Activated CD8-positive, alpha-beta memory T cell treated with anti-CD3 and anti-CD28 coated beads for 4 hours (primary cell): ENCODE results near the gene VAV1.
"Not testable (repeated sequence)": the region's sequence is repeated elsewhere in the genome, so short reads cannot be mapped to it uniquely, and the experiment has no call there.

Experiments
- DNase-seq, 2 donors: peaks; one replicate each; pipeline ENCODE4 v3.0.0-alpha.2; 2020; ENCODE audit warnings: low read depth in 2 of 2

The VAV1 gene

GRCh38 chr19:6813659-6814058, 41.2 kb downstream of the VAV1 start:
- DNase-seq: no peak

DNA sequence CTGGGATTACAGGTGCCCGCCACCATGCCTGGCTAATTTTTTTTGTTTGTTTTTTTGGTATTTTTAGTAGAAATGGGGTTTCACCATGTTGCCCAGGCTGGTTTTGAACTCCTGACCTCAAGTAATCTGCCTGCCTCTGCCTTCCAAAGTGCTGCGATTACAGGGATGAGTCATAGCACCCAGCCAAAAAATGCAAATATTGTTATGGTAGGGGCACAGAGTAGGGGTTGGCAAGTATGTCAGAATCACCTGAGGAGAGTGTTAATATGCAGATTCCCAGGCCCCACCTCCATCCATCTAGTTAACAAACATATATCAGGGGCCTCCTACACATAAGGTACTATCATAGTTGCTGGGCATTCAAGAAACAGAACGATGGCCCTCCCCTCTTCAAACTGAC, 44.7 kb downstream of the VAV1 start:
- no peak for DNase-seq

DNA sequence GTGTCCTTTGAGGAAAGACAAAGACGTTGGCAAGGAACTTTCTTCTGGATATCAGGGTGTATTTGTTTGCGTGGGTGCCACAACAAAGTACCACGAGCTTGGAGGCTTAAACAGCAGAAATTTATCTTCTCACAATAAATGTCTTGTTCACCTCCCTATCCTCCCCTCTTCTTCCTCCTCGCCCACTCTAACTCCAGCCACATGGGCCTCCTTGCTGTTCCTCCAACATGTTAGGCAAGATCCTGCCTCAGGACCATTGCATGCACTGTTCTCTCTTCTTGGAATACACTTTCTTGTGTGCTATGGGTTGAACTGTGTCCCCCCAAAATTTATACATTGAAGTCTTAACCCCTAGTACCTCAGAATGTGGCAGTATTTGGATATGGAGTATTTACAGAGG, 45.7 kb downstream of the VAV1 start:
- DNase-seq: no peak

DNA sequence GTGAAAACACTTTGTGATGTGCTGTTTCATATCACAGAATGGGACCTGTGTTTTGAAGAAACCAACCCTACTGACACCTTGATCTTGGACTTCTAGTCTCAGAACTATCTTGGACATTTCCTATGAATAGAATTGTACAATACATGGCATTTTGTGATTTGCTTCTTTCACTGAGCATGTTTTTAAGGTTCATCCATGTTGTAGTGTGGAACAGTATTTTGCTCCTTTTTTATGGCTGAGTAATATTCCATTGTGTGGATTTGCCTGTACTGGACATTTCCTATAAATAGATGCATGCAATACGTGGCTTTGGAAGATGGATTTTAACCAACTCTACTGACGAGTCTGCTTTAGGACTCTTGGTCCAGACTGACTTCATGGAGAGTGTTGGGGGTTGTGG, 46.8 kb downstream of the VAV1 start:
- DNase-seq: no peak

DNA sequence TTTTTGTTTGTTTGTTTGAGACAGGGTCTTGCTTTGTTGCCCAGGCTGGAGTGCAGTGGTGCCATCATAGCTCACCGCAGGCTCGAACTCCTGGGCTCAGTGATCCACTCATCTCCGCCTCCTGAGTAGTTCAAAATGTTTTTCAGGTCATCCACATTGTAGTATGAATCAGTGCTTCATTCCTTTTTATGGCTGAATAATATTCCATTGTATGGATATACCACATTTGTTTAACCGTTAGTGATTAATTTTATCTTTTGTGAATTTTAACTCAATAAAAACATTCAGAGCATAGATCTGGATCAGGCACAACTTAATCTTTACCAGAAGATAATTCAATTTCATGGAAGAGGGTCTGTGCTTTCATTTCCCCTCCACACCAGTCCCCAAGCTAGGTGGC, 47.7 kb downstream of the VAV1 start:
- DNase-seq: no peak

- no peak for DNase-seq
Measured at GRCh38 chr19:6821639-6822310, 49.3 kb downstream of the VAV1 start.

- no peak for DNase-seq
Measured at GRCh38 chr19:6822311-6822670, 49.8 kb downstream of the VAV1 start.

DNA sequence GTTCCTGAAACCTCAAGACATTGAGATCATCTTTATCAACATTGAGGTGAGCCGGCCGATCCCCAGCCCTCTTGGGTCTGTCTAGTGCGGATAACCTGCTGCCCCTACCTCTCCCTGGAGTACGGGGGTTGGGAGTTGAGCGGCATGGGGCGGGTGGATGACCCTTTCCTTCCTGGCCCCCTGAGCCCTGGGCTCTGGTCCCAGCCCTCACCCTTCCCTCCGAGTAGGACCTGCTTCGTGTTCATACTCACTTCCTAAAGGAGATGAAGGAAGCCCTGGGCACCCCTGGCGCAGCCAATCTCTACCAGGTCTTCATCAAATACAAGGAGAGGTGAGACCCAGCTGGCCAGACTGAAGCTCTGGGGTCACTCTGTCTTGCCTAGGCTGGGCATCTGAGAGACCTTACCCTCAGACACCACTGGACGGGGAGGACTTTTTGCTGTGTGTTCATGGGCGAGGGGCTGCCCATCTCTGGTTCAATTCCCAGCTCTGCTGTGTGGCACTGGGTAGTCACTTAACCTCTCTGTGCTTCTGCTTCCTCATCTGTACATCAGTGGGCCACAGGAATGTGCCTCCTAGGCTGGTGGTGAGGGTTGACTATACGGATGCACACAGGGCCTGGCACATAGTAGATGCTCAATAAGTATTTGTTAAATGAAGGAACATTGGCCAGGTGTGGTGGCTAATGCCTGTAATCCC, 52.7 kb downstream of the VAV1 start:
- DNase-seq: no peak

DNA sequence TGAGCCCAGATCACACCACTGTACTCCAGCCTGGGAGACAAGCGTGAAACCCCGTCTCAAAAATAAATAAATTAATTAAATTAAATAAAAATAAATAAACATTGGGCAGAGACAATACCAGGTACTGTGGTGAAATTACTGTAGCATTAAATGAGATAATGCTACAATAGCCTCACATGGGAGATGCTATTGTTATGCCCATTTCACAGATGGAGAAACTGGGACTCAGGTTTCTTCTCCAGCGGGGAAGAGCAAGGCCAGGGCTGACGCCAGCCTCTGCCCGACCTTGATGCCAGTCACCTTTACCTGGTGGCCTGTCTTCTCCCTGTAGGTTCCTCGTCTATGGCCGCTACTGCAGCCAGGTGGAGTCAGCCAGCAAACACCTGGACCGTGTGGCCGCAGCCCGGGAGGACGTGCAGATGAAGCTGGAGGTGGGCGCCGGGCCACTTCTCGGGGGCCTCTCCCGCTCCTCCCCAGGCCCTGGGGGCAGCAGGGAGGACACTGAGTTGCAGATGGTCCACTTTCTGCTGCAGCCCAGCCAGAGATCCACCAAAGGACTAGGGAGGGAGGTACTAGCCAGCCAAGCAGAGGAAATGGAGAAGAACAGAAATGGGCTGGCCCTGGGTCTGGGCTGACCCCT, 53.9 kb downstream of the VAV1 start:
- no peak for DNase-seq

GRCh38 chr19:6828306-6828697, 55.8 kb downstream of the VAV1 start:
- no peak for DNase-seq

GRCh38 chr19:6828698-6829633, 56.5 kb downstream of the VAV1 start:
- no peak for DNase-seq

GRCh38 chr19:6829829-6830228, 57.3 kb downstream of the VAV1 start:
- DNase-seq: not testable (repeated sequence)

GRCh38 chr19:6831084-6831483, 58.6 kb downstream of the VAV1 start:
- DNase-seq: not testable (repeated sequence)

- no peak for DNase-seq
Measured at GRCh38 chr19:6832412-6832811, 59.9 kb downstream of the VAV1 start.

DNA sequence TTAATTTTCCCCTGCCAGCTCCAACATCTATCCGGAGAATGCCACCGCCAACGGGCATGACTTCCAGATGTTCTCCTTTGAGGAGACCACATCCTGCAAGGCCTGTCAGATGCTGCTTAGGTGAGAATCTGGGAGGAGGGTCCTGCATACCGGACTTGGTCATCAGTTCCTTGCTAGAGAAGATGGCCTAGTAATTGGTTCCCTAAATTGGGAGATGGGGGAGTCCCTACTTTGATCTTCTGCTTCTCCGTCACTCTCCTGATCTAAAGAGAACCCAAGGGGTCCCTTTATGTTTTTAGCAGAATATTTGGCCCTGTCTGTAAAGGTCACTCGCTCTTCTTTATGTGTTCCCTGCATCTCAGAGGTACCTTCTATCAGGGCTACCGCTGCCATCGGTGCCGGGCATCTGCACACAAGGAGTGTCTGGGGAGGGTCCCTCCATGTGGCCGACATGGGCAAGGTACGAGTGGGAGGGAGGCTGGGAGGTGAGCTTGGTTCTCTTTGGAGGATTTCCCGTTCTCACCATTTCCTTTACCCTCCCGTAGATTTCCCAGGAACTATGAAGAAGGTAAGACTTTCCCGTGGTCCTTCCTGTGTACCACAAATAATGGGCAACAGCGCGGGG, 60.8 kb downstream of the VAV1 start:
- no peak for DNase-seq

DNA sequence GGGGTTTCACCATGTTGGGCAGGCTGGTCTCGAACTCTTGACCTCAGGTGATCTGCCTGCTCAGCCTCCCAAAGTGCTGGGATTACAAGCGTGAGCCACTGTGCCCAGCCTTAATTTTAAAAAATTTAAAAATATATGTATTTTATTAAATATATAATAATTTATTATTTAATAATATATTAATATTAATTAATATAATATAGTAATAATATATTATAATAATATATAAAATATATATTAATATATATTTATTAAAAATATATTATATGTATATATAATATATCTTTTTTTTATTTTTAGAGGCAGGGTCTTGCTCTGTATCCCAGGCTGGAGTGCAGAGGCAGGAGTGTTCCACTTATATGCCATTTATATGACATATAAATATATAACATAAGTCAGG, 61.9 kb downstream of the VAV1 start:
- no peak for DNase-seq

GRCh38 chr19:6835501-6835900, 63.0 kb downstream of the VAV1 start:
- DNase-seq: no peak

DNA sequence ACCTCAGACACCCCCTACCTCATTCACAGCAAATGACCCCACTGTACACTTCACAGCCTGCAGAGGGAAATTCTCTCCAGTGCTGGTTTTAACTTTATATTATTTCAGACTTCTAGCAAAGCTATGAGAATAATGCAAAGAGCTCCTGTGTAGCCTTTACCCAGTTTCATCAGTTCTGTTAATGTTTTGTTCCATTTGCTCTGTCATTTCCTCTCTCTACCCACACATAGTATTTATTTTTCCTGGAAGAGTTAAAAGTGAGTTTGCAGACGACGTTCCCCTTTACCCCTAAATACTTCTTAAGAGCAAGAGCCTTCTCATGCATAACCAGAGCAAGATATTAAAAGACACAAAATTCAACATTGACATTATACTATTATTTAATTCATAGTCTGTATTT, 65.0 kb downstream of the VAV1 start:
- no peak for DNase-seq

DNA sequence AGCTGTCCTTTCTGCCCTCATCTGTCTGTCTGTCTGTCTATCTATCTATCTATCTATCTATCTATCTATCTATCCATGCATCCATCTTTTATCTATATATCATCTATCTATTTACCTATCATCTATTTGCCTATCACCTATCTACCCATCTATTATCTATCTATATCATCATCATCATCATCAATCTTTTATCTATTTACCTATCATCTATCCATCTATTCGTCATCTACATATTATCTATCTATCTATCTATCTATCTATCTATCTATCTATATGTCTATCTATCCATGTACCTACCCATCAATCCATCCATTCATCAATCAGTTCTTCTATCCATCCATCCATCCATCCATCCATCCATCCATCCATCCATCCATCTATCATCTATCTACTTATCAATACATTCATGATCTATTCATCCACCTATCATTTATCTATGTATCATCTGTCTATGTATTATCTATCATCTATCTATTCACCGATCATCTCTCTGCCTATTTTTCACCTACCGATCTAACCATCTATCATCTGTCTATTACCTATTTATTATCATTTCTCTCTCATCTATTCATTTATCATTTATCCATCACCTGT, 65.7 kb downstream of the VAV1 start:
- DNase-seq: no peak

DNA sequence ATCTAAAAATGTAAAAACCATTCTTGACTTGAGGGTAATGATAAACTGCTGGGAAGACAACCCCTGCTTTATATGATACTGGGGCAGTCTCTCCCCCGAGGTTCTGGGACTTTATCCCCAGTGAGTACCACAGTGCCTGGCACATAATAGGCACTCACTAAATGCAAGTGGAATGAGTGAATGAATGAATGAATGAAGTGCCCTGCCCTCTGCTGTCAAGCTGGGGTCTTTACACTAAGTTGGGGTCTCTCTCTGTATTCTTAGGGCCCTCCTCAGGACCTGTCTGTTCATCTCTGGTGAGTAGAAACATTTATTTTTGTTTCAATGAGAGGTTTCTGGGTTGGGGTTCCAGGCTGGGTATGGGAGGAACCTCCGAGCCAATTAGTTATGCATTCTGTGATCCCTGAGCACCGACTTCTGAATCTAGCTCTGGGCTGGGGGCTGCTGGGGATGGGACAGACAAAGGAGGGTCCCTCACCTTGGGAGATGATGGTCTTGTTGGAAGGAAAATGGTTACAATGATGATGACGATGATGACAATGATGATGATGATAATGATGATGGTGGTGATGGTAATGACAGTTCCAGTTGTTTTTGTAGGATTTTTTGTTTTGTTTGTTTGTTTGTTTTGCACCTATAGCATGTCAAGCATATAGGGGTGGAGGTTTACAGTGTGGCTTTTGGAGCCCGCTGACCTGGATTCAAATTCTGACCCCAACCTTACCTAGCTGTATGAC, 70.5 kb downstream of the VAV1 start:
- no peak for DNase-seq

GRCh38 chr19:6847828-6848200, 75.3 kb downstream of the VAV1 start:
- no peak for DNase-seq
